Duodenal mucosa (tissue), 2 donors: ENCODE data around the gene PCSK6.

Experiments
- H3K27ac ChIP-seq: one replicate; pipeline ENCODE4 v1.7.0; 2013; ENCODE audit warnings: low read depth, low read length
- H3K27me3 ChIP-seq, 2 donors: one replicate each; pipeline ENCODE4 v1.7.0; 2013; ENCODE audit warnings: low read length in 2 of 2, control low read depth in 1 of 2; ENCODE audit not compliant: insufficient read depth in 2 of 2, control insufficient read depth in 1 of 2
- H3K36me3 ChIP-seq, 2 donors: one replicate each; pipeline ENCODE4 v1.7.0; 2013; ENCODE audit warnings: low read length in 2 of 2, control low read depth in 1 of 2; ENCODE audit not compliant: insufficient read depth in 2 of 2, control insufficient read depth in 1 of 2
- H3K4me1 ChIP-seq, 2 donors: one replicate each; pipeline ENCODE4 v1.7.0; 2013; ENCODE audit warnings: low read length in 2 of 2, control low read depth in 1 of 2; ENCODE audit not compliant: insufficient read depth in 2 of 2, control insufficient read depth in 1 of 2
- H3K4me3 ChIP-seq, 2 donors: one replicate each; pipeline ENCODE4 v1.7.0; 2013; ENCODE audit warnings: low read length in 2 of 2, low read depth in 1 of 2
- H3K9ac ChIP-seq, 2 donors: one replicate each; pipeline ENCODE4 v1.7.0; 2013; ENCODE audit warnings: low read length in 2 of 2, low read depth in 1 of 2
- H3K9me3 ChIP-seq, 2 donors: one replicate each; pipeline ENCODE4 v1.7.0; 2013; ENCODE audit warnings: low read length in 2 of 2, control low read depth in 1 of 2; ENCODE audit not compliant: control insufficient read depth in 1 of 2

The PCSK6 gene

DNA sequence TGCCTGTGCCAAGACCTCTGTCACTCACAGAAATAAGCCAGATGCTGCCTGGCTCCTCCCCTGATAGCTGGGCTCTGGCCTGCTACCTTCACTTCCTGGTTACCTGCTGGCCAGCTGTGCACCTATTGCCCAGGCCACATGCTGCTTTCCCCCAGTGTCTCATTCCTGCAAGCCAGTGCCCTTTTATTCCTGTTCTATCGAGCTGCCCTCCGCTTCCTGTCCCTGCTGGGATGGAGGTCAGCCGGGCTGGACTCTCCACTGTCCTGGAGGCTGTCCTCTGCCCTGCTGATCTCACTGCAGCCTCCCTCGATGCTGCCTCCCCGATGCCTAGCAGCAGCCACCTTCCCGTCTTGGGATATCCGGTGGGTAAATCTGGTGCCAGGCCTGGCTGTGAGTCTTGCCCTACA is 157.4 kb downstream of the PCSK6 start:
- H3K9ac ChIP-seq: no peak overlapping the region
- peaks cover 4 to 5% of the 10 kb centered on the region in 2 donors for H3K9me3 ChIP-seq
- H3K27me3 ChIP-seq: no peaks in the 10 kb centered on the region
- no peaks in the 10 kb centered on the region for H3K36me3 ChIP-seq
- H3K4me3 ChIP-seq: no peak overlapping the region
- H3K27ac ChIP-seq: no peak overlapping the region
- H3K4me1 ChIP-seq: no peaks in the 10 kb centered on the region

DNA sequence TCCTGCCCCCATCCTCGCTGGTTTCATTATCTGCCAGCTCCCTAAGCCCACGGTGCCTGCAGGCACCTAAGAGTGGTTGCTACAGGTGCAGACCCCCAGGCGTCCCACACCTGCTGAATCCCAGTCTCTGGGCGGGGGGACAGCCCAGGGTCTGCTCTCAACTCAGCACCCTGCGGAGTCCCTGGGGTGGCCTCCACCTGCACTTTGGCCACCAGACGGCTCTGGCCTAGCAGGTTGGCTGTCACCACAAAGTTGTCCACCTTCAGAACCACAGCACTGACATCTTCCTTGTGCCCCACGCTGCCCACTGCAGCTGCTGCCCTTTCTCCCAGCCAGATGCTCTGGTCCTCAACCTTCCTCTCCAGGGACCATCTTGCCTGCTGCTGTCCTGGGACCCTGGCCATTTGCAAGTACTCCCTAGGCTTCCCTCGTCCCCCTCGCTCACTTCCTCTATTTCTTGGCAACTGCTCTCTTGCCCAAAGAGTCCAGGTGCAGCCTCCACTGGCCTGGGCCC is 159.6 kb downstream of the PCSK6 start:
- Histone ChIP-seq H3K27ac (no peak overlapping the region), H3K4me3 (no peak overlapping the region), H3K4me1 (peaks cover 3 to 5% of the 10 kb centered on the region in 2 donors), H3K9ac (no peak overlapping the region), H3K36me3 (no peaks in the 10 kb centered on the region), H3K27me3 (no peaks in the 10 kb centered on the region), H3K9me3 (peaks cover 4 to 5% of the 10 kb centered on the region in 2 donors)

DNA sequence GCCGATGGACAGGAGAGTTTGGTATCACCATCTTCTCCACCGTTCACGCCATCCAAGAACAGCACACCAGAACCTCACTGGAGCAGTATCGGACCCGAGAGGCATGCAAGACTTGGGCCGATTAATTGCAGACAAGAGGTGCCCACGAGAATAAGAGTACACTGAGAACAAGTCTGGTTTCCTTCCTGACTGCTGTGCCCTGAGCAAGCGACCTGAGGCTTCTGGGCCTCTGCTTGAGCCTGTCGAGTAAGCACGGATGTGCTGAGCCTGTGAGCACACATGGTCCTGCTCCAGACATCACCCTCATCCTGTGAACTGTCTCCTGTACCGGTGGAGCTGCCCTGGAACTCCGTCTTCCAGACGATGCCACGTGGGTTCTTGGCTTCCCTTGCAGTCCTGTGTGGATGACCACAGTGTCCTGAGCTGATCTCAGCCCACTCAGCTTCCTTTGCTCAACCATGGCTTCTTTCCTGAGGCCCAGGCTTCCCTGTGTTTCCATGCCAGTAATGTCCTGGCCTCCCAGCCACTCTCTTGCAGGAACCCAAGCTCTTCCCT is 160.1 kb downstream of the PCSK6 start:
- H3K4me1 ChIP-seq: peaks cover 7 to 9% of the 10 kb centered on the region in 2 donors
- no peak overlapping the region for H3K9ac ChIP-seq
- H3K36me3 ChIP-seq: no peaks in the 10 kb centered on the region
- no peak overlapping the region for H3K4me3 ChIP-seq
- no peak overlapping the region for H3K27ac ChIP-seq
- H3K9me3 ChIP-seq: peaks cover 1 to 2% of the 10 kb centered on the region in 2 donors
- no peaks in the 10 kb centered on the region for H3K27me3 ChIP-seq

DNA sequence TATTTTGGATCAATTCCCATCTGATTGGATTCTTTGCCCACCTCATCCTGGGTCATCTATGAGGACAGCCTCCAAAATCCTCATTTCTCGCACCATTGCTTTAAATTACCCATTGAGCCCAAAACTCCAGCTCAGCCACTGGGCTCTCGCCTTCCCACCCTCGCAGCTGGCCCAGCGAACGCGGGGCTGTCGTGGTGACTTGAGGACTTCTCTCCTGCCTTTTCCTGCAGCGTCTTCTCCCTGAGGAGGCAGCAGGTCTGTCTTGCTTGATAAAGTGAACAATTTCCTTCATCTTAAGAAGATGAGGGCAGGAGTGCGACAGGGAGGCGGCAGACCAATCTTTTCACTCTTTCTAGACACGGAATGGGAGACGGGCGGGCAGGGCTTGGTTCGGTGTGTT is 161.5 kb downstream of the PCSK6 start:
- Histone ChIP-seq H3K4me3 (no peak overlapping the region), H3K36me3 (no peaks in the 10 kb centered on the region)

DNA sequence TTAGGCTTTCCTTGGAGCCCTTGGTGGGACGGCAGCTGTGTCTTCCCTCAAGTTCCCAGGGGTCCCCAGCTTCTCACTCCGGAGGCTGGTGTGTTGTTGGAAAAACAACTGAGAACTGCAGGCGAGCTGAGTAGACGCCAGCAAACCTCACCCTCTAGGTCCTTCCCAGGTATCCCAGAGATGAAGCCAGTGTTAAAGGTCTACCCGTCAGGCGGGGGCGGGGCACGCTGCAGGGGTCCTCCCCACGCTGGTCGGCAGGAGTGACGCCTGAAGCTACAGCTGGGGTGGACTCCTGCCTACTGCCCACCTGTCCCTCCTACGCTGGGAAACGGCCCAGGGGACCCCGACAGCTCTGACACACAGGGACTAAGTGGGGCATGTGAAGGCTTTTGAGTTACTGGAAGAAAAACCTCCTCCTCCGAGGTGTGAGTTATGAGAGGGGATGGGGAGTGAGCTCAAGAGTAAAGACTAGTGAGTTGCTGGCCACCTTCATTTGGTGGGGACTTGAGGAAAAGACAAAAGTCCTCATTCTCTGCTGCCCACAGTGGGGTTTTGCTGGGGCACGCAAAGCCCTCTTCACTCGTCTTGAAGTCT is 162.3 kb downstream of the PCSK6 start:
- Histone ChIP-seq H3K9me3 (no peaks in the 10 kb centered on the region), H3K27me3 (no peaks in the 10 kb centered on the region), H3K9ac (no peak overlapping the region), H3K36me3 (no peaks in the 10 kb centered on the region), H3K27ac (no peak overlapping the region), H3K4me1 (peaks cover 15 to 17% of the 10 kb centered on the region in 2 donors), H3K4me3 (no peak overlapping the region)

More for the DNA sequence above, 161.5 kb downstream of the PCSK6 start:
- Histone ChIP-seq H3K27ac (no peak overlapping the region), H3K4me1 (peaks cover 15 to 17% of the 10 kb centered on the region in 2 donors), H3K9ac (no peak overlapping the region), H3K9me3 (no peaks in the 10 kb centered on the region), H3K27me3 (no peaks in the 10 kb centered on the region)

DNA sequence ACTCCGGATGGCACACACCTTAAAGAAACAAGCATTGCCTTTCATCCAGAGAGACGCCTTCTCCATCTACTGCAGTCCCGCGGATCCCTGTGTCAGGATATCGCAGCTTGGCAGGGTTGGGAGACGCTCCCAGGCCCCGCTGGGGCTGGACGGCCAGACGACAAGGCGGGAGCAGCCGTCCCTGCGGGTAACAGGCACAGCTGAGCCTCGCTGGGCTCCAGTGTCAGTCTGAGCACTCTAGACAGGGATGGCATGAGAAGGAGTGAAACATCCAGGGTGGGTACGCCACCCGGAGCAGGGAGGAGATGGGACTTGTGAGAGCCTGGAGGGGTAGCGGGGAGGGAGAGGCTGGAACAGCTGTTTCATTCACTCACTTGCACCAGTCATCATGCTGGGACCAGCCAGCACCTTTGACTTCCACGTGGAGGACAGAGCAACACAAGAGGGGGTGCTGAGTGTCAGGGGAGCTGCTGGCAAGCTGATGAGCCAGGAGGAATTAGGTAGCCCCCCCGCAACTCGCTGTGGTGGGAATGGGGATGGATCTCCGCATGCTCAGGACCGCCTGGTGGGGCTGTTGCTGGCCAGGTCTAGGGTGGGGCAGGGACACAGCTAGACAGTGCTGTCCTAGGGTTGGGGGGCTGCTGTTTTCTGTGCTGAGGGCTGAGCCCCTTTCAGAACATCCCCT is 162.9 kb downstream of the PCSK6 start:
- H3K27me3 ChIP-seq: no peaks in the 10 kb centered on the region
- no peak overlapping the region for H3K27ac ChIP-seq
- H3K9ac ChIP-seq: no peak overlapping the region
- H3K36me3 ChIP-seq: no peaks in the 10 kb centered on the region
- H3K9me3 ChIP-seq: no peaks in the 10 kb centered on the region
- peaks cover 15 to 17% of the 10 kb centered on the region in 2 donors for H3K4me1 ChIP-seq
- no peak overlapping the region for H3K4me3 ChIP-seq

DNA sequence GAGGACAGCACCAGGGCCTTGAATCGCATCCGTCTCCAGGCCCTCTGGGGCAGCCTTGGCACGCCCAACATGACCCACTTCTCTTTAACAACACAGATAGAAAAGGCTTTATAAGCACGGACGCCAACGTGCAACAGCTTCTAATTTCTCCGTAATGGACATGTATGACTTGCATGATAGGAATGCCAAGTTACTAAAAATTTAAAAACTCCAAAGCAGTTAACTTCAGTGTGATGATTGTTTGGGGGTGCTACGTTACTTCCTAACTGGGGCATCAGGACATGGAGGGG is 163.5 kb downstream of the PCSK6 start:
- H3K36me3 ChIP-seq: no peaks in the 10 kb centered on the region
- no peak overlapping the region for H3K27ac ChIP-seq
- peaks cover 15 to 17% of the 10 kb centered on the region in 2 donors for H3K4me1 ChIP-seq
- no peaks in the 10 kb centered on the region for H3K27me3 ChIP-seq
- H3K9me3 ChIP-seq: no peaks in the 10 kb centered on the region
- no peak overlapping the region for H3K4me3 ChIP-seq
- H3K9ac ChIP-seq: no peak overlapping the region

DNA sequence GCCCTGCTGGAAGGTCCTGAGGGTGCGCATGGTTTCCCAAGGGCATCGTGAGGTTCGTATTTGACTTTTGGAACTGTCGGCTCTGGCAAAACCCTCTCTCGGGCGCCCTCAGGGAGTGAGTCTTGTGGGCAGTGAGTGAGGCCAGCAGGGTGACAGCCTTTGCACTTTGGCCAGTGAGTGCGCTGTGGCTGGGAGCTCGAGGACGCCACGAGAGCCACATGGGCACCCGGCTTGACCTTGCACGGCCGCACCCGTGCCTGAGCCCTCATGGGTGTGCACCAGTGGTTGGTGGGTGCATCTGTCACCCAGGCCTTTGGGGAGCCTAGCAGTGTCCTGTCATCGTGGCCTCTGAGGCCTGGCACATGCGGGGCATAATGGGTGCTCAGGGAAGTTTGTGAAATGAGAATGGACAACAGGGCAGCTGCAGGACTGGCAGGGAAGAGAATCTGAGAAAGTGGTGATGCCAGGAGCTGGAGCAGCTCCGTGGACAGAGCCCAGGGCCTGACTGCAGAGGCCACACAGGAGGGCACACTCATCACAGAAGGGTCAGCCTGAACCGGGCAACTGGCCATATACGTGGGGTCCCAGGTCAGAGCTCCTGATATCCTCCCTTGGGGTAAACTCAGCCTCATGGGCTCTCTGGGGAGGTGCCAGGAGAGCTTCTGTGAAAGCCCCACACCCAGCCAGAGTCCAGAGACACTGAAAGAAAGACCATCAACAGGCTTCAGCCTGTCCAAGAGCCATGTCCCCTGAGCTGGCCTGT is 164.1 kb downstream of the PCSK6 start:
- Histone ChIP-seq H3K36me3 (no peaks in the 10 kb centered on the region), H3K27me3 (no peaks in the 10 kb centered on the region), H3K9me3 (no peaks in the 10 kb centered on the region), H3K4me1 (peaks cover 15 to 17% of the 10 kb centered on the region in 2 donors), H3K9ac (peak overlapping the region in 1 of 2 donors; percentile 25), H3K27ac (no peak overlapping the region), H3K4me3 (no peak overlapping the region)

DNA sequence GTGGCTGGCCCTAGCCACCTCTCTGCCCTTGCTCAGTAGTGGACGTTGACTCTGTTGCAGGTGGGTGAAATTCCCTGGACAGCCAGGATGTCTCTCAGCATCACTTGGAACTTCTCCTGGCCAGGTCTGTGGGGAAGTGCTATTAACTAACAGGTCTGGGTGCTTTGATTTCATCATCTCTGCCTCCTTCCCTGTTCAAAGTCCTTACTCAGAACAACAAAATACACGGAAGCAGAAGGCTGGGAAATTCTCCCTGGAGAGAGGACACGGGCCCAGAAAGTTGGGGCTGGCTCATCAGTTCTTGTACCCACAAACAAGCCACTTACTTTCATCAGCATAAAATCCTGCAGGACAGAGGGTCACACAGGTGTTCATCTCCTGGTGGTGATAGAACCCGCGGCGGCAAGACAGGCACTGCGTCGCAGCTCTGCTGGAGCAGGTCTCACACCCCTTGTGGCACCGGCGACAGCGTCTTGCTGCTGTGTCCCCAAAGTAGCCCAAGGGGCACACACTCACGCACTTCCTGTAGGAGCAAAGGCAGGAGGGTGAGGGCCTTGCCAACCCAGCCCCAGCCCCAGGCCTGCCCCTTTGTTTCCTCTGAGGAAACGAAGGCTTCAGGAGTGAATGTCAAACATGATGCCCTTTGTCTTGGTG is 164.9 kb downstream of the PCSK6 start:
- H3K36me3 ChIP-seq: no peaks in the 10 kb centered on the region
- H3K9ac ChIP-seq: peak overlapping the region in 1 of 2 donors; percentile 25
- H3K9me3 ChIP-seq: no peaks in the 10 kb centered on the region
- no peaks in the 10 kb centered on the region for H3K27me3 ChIP-seq
- no peak overlapping the region for H3K4me3 ChIP-seq
- H3K27ac ChIP-seq: no peak overlapping the region
- H3K4me1 ChIP-seq: peaks cover 15 to 17% of the 10 kb centered on the region in 2 donors
